GM12874 (cell line): Measurements from ENCODE around the gene SYNPO2.

ENCODE experiments used
- TF ChIP-seq, protein P1 (sequence below): IDR thresholded peaks from 2 replicates; pipeline ENCODE4 v1.5.1; 2011; ENCODE audit warnings: low read depth, mild to moderate bottlenecking, control low read depth, low read length, moderate library complexity; ENCODE audit not compliant: insufficient read depth

The SYNPO2 gene

GRCh38 chr4:118950224-118950623 is 61.6 kb downstream of the SYNPO2 start:
- TF ChIP-seq, protein P1, sequence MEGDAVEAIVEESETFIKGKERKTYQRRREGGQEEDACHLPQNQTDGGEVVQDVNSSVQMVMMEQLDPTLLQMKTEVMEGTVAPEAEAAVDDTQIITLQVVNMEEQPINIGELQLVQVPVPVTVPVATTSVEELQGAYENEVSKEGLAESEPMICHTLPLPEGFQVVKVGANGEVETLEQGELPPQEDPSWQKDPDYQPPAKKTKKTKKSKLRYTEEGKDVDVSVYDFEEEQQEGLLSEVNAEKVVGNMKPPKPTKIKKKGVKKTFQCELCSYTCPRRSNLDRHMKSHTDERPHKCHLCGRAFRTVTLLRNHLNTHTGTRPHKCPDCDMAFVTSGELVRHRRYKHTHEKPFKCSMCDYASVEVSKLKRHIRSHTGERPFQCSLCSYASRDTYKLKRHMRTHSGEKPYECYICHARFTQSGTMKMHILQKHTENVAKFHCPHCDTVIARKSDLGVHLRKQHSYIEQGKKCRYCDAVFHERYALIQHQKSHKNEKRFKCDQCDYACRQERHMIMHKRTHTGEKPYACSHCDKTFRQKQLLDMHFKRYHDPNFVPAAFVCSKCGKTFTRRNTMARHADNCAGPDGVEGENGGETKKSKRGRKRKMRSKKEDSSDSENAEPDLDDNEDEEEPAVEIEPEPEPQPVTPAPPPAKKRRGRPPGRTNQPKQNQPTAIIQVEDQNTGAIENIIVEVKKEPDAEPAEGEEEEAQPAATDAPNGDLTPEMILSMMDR, result no peak

GRCh38 chr4:118950929-118951570 is 62.4 kb downstream of the SYNPO2 start:
- TF ChIP-seq, protein P1, result no peak

DNA sequence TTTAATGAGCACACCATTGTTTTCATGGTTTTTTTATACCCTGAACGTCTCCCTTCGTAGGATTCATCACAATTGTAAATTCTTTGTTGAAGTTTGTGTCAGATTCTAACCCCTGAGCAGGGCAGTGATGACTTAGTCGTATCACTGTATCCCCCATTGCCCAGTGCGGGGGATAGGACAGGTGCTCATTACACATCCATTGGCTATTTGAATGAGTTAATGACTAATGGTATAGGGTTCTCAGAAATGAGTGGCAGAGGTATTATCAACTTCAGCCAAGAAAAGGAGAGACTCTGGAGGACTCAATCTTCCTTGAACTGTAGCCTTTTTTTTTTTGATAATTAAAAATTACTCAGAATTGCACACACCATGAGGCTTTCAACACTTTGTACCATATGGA is 64.6 kb downstream of the SYNPO2 start:
- TF ChIP-seq, protein P1, result no peak

GRCh38 chr4:118954246-118954645 is 65.6 kb downstream of the SYNPO2 start:
- TF ChIP-seq, protein P1, result no peak

GRCh38 chr4:118955515-118955914 is 66.9 kb downstream of the SYNPO2 start:
- TF ChIP-seq, protein P1, result no peak

GRCh38 chr4:118957722-118958445 is 69.2 kb downstream of the SYNPO2 start:
- TF ChIP-seq, protein P1, result no peak

DNA sequence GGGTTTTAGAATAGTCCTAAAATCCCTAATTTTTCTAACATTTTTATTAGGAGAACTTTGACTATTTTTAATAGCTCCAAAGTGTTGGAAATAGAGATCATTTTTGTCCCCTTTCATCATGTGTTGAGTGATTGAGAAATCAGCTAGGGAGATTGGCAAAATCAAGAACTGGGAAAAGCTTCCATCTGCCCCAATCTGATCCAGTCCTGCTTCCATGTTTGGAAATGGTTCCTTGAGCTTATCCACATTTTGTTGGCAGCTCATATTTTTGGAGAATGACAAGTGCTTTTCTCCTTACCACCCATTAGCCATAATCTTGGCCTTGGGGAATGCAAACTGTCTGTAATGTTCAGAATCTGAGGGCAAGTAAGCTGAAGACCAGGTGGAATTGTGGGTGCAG is 73.9 kb downstream of the SYNPO2 start:
- TF ChIP-seq, protein P1, result no peak
